AG09309 (cell line): Measurements from ENCODE around the gene GJC2.
"Not testable (repeated sequence)": the region's sequence is repeated elsewhere in the genome, so short reads cannot be mapped to it uniquely, and the experiment has no call there.

Experiments
- DNase-seq: peaks from one replicate; pipeline ENCODE4 v3.0.0-alpha.2; 2010; ENCODE audit warnings: low read depth
- H3K4me3 ChIP-seq: 2 replicates; pipeline ENCODE4 v1.5.1; 2011; ENCODE audit warnings: mild to moderate bottlenecking, low read depth, low read length, moderate library complexity; ENCODE audit not compliant: control insufficient read depth
- CTCF ChIP-seq: IDR thresholded peaks from 2 replicates; pipeline ENCODE4 v1.5.1; 2011; ENCODE audit warnings: mild to moderate bottlenecking, low read depth, low read length, inconsistent platforms; ENCODE audit not compliant: insufficient read depth, control insufficient read depth; ENCODE audit errors: missing control alignments

The GJC2 gene

GRCh38 chr1:228182296-228183030 is 32.7 kb downstream of the GJC2 start:
- H3K4me3 ChIP-seq = no peak overlapping the region
- no peak for DNase-seq

GRCh38 chr1:228184152-228184551 is 34.4 kb downstream of the GJC2 start:
- no peak overlapping the region for H3K4me3 ChIP-seq
- no peak for TF ChIP-seq CTCF
- DNase-seq = no peak

More at GRCh38 chr1:228182296-228183030, 32.7 kb downstream of the GJC2 start:
- no peak for TF ChIP-seq CTCF

GRCh38 chr1:228185641-228185965 is 35.9 kb downstream of the GJC2 start:
- TF ChIP-seq CTCF = no peak
- no peak for DNase-seq
- no peak overlapping the region for H3K4me3 ChIP-seq

GRCh38 chr1:228188249-228188648 is 38.5 kb downstream of the GJC2 start:
- not testable (repeated sequence) for DNase-seq, H3K4me3 ChIP-seq

- no peak overlapping the region for H3K4me3 ChIP-seq
- no peak for TF ChIP-seq CTCF
- DNase-seq = no peak
Measured at GRCh38 chr1:228190182-228190581, 40.5 kb downstream of the GJC2 start.

- H3K4me3 ChIP-seq = no peak overlapping the region
- TF ChIP-seq CTCF = no peak
Measured at GRCh38 chr1:228190778-228191177, 41.0 kb downstream of the GJC2 start.

GRCh38 chr1:228194436-228194835 is 44.7 kb downstream of the GJC2 start:
- no peak for DNase-seq
- no peak overlapping the region for H3K4me3 ChIP-seq
- no peak for TF ChIP-seq CTCF

More at GRCh38 chr1:228190778-228191177, 41.0 kb downstream of the GJC2 start:
- DNase-seq = no peak
